ENCODE measurements around the gene ITGAL.

DNA sequence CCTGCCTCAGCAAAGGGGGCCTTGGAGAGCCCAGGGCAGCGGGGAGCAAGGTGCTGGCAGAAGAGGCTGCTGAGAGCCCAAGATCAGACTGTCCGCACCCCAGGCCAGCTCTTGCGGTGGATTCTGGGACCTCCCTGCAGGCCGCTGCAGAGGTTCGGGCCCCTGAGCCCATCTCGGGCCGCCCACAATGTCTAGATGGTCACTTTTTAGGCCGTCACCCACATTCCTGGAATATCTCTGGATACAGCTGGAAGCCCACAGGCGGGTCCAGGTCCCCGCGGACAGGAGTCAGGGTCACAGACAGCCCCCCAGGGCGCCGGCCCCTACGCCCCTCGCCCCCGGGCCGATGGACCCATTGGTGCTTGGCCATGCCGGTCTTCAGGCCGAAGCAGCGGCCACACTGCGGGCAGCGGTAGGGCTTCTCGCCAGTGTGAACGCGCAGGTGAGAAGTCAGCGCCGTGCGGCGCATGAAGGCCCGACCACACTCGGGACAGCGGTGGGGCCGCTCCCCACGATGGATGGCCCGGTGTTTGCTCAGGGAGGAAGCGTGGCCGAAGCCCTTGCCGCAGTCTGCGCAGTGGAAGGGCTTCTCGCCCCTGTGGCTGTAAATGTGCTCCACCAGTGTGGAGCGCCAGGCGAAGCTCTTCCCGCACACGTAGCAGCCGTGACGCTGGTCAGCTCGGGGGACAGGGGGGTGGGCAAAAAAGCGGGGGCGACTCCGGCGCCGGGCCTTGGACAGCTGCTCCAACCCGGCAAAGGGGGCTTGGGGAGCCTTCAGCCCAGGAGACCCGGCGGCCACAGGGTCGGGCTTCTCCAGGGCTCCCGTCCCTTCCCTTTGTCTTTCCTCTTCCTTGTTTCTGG lies 60.0 kb downstream of the ITGAL start:
- TF ChIP-seq, protein P1, sequence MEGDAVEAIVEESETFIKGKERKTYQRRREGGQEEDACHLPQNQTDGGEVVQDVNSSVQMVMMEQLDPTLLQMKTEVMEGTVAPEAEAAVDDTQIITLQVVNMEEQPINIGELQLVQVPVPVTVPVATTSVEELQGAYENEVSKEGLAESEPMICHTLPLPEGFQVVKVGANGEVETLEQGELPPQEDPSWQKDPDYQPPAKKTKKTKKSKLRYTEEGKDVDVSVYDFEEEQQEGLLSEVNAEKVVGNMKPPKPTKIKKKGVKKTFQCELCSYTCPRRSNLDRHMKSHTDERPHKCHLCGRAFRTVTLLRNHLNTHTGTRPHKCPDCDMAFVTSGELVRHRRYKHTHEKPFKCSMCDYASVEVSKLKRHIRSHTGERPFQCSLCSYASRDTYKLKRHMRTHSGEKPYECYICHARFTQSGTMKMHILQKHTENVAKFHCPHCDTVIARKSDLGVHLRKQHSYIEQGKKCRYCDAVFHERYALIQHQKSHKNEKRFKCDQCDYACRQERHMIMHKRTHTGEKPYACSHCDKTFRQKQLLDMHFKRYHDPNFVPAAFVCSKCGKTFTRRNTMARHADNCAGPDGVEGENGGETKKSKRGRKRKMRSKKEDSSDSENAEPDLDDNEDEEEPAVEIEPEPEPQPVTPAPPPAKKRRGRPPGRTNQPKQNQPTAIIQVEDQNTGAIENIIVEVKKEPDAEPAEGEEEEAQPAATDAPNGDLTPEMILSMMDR (IDR thresholded peaks at IDR 0.05; ENCODE audit: low read length), result no peak
- TF ChIP-seq EZH2 (optimal IDR thresholded peaks at IDR 0.05; ENCODE audit: low read depth, low read length) (no peak), EZH2phosphoT487 (IDR thresholded peaks at IDR 0.05; ENCODE audit: low read length) (no peak)

All from MM.1S (cell line).